GM12878 (cell line): ENCODE data around the gene AIP. TPM values are rescaled to one million over a fixed set of nuclear protein-coding genes. Genes with fewer than 3 reads are reported as not detected.

Source experiments
- BCLAF1 ChIP-seq: fragments of 450-650 bp; IDR thresholded peaks from 2 replicates; pipeline ENCODE4 v1.6.1; 2017; ENCODE audit warnings: antibody characterized with exemption, mild to moderate bottlenecking, moderate library complexity
- CBFB ChIP-seq: IDR thresholded peaks from 2 replicates; pipeline ENCODE4 v1.6.1; 2016; ENCODE audit warnings: antibody characterized with exemption, low read depth
- CEBPZ ChIP-seq: fragments of 150-350 bp; IDR thresholded peaks from 2 replicates; pipeline ENCODE4 v1.6.1; 2016; ENCODE audit warnings: low read depth, low read length
- EP300 ChIP-seq, 2 experiments: fragments of 150-350 bp in 1 of 2; IDR thresholded peaks; 2 replicates each; pipeline ENCODE4 v1.6.1; 2011 to 2012; ENCODE audit warnings: low read depth in 2 of 2, low read length in 2 of 2, borderline replicate concordance in 1 of 2, improper control_type of control experiment in 1 of 2, inconsistent platforms in 1 of 2; ENCODE audit not compliant: control insufficient read depth in 1 of 2
- JUNB ChIP-seq: IDR thresholded peaks from 2 replicates; pipeline ENCODE4 v1.6.1; 2016; ENCODE audit warnings: antibody characterized with exemption, mild to moderate bottlenecking
- MEF2B ChIP-seq: fragments of 450-650 bp; IDR thresholded peaks from 2 replicates; pipeline ENCODE4 v1.6.1; 2018; ENCODE audit warnings: mild to moderate bottlenecking, moderate library complexity; ENCODE audit not compliant: partially characterized antibody, poor library complexity, severe bottlenecking
- NRF1 ChIP-seq: conservative IDR thresholded peaks from 2 replicates; pipeline ENCODE4 v1.6.1; 2011; ENCODE audit warnings: mild to moderate bottlenecking, low read depth, low read length, improper control_type of control experiment
- TCF12 ChIP-seq: IDR thresholded peaks from 2 replicates; pipeline ENCODE4 v1.6.1; 2011; ENCODE audit warnings: low read depth, mild to moderate bottlenecking, low read length
- YBX1 ChIP-seq: fragments of 450-650 bp; IDR thresholded peaks from 2 replicates; pipeline ENCODE4 v1.6.1; 2016; ENCODE audit warnings: antibody characterized with exemption
- ZNF217 ChIP-seq: fragments of 450-650 bp; IDR thresholded peaks from 2 replicates; pipeline ENCODE4 v1.6.1; 2017; ENCODE audit warnings: antibody characterized with exemption, mild to moderate bottlenecking
- polyA plus RNA-seq, 11 experiments: library from polyadenylated mRNA; depleted of rRNA in 4 of 11; unstranded in 6 of 11; stranded (reverse) in 5 of 11; fragments of >200 nt; fragmentation: Nextera tagmentation in 4 of 11; fragmentation: Illumina TruSeq in 1 of 11; extraction: Ambion mirVana in 4 of 11; extraction: Trizol in 1 of 11; gene quantifications; 1 replicate in 1 of 11; 2 replicates in 10 of 11; pipeline versions ENCODE4 v1.2.1 to v1.2.3, GENCODE V29; 2011 to 2016; ENCODE audit warnings: inconsistent platforms in 2 of 11, missing spikeins in 2 of 11, low read depth in 1 of 11
- total RNA-seq, 4 experiments: library from RNA; depleted of rRNA in 3 of 4; stranded (reverse); fragments of >200 nt in 3 of 4; fragmentation: Illumina TruSeq in 1 of 4; extraction: Trizol in 1 of 4; gene quantifications; 2 replicates each; pipeline versions ENCODE4 v1.2.1 to v1.2.3, GENCODE V29; 2013 to 2021
- TF ChIP-seq, protein P1 (sequence below): IDR thresholded peaks from 2 replicates; pipeline ENCODE4 v1.6.1; 2012; ENCODE audit warnings: low read depth, low read length, improper control_type of control experiment
- TF ChIP-seq, protein P2 (sequence below): fragments of 450-650 bp; IDR thresholded peaks from 2 replicates; pipeline ENCODE4 v1.6.1; 2016; ENCODE audit warnings: mild to moderate bottlenecking, moderate library complexity, borderline replicate concordance
- TF ChIP-seq, protein P3 (sequence below): fragments of 450-650 bp; IDR thresholded peaks from 2 replicates; pipeline ENCODE4 v1.6.1; 2017; ENCODE audit warnings: mild to moderate bottlenecking, low read depth, inconsistent platforms; ENCODE audit not compliant: poor library complexity, severe bottlenecking

AIP gene
- total and polyA plus RNA-seq, 10 of the 15 experiments (the other 5 are each of a cell fraction or from before 2014, with no cell fraction given), result 12.6 to 164 (median 104) TPM

DNA sequence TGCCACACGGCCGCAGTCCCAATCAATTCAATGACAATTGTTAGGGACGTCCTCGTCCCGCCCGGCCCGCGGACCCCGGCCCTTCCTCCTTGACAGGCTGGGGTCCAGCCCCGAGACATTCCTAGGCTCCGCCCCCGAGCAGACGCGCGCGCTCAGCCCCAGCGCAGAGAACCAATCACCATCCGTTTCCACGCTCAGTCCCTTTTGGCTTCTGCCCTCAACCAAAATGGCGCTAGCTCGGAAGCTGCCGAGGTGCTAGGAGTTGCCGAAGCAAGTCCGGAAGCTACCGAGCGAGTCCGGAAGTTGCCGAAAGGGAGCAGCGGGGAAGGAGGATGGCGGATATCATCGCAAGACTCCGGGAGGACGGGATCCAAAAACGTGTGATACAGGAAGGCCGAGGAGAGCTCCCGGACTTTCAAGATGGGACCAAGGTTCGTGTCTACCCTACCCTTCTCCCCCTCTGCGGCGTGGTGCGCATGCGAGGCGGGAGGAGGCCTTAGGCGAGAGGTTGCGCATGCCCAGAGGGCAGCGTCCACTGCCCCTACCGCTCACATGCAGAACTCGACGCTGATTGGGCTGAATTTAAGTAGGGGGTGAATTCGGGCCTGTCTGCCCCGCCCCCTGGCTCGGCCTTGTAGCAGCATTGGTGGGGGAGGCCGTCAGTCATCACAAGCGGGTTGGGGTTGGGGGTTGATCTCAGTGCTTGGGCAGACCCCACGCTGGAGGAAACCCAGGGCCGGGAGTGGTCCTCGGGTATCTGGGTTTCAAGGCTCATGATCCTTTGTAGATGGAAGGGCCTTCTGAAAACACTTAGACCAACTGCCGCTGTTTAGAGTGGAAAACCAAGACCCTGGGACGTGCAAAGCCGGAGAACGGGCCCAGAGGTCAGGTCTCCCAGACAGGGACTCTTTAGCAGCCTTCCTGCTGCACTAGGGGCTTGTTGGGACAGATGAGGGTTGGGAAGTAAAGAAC is at the start of gene AIP (continued):
- TF ChIP-seq TCF12, result 0 out of 2 replicates have a peak, but pooled peaks have one; percentile 4
- peak; percentile 95 for TF ChIP-seq NRF1
- no peak for TF ChIP-seq JUNB
- no peak for TF ChIP-seq YBX1
- peak; percentile 42 for TF ChIP-seq MEF2B
- TF ChIP-seq ZNF217, result no peak
- no peak for TF ChIP-seq CEBPZ
- TF ChIP-seq, protein P1, sequence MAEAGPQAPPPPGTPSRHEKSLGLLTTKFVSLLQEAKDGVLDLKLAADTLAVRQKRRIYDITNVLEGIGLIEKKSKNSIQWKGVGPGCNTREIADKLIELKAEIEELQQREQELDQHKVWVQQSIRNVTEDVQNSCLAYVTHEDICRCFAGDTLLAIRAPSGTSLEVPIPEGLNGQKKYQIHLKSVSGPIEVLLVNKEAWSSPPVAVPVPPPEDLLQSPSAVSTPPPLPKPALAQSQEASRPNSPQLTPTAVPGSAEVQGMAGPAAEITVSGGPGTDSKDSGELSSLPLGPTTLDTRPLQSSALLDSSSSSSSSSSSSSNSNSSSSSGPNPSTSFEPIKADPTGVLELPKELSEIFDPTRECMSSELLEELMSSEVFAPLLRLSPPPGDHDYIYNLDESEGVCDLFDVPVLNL, result peak; percentile 39
- no peak for TF ChIP-seq BCLAF1
- TF ChIP-seq, protein P2, sequence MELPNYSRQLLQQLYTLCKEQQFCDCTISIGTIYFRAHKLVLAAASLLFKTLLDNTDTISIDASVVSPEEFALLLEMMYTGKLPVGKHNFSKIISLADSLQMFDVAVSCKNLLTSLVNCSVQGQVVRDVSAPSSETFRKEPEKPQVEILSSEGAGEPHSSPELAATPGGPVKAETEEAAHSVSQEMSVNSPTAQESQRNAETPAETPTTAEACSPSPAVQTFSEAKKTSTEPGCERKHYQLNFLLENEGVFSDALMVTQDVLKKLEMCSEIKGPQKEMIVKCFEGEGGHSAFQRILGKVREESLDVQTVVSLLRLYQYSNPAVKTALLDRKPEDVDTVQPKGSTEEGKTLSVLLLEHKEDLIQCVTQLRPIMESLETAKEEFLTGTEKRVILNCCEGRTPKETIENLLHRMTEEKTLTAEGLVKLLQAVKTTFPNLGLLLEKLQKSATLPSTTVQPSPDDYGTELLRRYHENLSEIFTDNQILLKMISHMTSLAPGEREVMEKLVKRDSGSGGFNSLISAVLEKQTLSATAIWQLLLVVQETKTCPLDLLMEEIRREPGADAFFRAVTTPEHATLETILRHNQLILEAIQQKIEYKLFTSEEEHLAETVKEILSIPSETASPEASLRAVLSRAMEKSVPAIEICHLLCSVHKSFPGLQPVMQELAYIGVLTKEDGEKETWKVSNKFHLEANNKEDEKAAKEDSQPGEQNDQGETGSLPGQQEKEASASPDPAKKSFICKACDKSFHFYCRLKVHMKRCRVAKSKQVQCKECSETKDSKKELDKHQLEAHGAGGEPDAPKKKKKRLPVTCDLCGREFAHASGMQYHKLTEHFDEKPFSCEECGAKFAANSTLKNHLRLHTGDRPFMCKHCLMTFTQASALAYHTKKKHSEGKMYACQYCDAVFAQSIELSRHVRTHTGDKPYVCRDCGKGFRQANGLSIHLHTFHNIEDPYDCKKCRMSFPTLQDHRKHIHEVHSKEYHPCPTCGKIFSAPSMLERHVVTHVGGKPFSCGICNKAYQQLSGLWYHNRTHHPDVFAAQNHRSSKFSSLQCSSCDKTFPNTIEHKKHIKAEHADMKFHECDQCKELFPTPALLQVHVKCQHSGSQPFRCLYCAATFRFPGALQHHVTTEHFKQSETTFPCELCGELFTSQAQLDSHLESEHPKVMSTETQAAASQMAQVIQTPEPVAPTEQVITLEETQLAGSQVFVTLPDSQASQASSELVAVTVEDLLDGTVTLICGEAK, result 0 out of 2 replicates have a peak, but pooled peaks have one; percentile 57
- TF ChIP-seq EP300 (IDR thresholded peaks at IDR 0.05; ENCODE audit: borderline replicate concordance in 1 of 2, control insufficient read depth in 1 of 2, low read depth in 2 of 2, low read length in 2 of 2), result no peak
- TF ChIP-seq, protein P3, sequence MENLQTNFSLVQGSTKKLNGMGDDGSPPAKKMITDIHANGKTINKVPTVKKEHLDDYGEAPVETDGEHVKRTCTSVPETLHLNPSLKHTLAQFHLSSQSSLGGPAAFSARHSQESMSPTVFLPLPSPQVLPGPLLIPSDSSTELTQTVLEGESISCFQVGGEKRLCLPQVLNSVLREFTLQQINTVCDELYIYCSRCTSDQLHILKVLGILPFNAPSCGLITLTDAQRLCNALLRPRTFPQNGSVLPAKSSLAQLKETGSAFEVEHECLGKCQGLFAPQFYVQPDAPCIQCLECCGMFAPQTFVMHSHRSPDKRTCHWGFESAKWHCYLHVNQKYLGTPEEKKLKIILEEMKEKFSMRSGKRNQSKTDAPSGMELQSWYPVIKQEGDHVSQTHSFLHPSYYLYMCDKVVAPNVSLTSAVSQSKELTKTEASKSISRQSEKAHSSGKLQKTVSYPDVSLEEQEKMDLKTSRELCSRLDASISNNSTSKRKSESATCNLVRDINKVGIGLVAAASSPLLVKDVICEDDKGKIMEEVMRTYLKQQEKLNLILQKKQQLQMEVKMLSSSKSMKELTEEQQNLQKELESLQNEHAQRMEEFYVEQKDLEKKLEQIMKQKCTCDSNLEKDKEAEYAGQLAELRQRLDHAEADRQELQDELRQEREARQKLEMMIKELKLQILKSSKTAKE, result no peak
- TF ChIP-seq CBFB, result 0 out of 2 replicates have a peak, but pooled peaks have one; percentile 33
